Epithelial cell of esophagus (primary cell): ENCODE data around the gene FGD6.

ENCODE experiments used
- DNase-seq: peaks from one replicate; pipeline ENCODE4 v3.0.0; 2010; ENCODE audit warnings: low read depth
- H3K4me3 ChIP-seq: 2 replicates; pipeline ENCODE4 v1.5.1; 2011; ENCODE audit warnings: mild to moderate bottlenecking, low read length, control low read depth
- CTCF ChIP-seq: IDR thresholded peaks from 2 replicates; pipeline ENCODE4 v1.5.1; 2011; ENCODE audit warnings: low read depth, mild to moderate bottlenecking, low read length, control low read depth, inconsistent platforms; ENCODE audit not compliant: insufficient read depth; ENCODE audit errors: missing control alignments

Gene FGD6

GRCh38 chr12:95205016-95205624 lies 12.1 kb downstream of the FGD6 start:
- no peak for DNase-seq
- no peak overlapping the region for H3K4me3 ChIP-seq
- no peak for TF ChIP-seq CTCF

GRCh38 chr12:95204141-95204866 lies 13.0 kb downstream of the FGD6 start:
- peak; percentile 100 for DNase-seq
- TF ChIP-seq CTCF, result no peak
- peak overlapping the region; percentile 42 for H3K4me3 ChIP-seq

- peak overlapping the region; percentile 42 for H3K4me3 ChIP-seq
- TF ChIP-seq CTCF, result no peak
- no peak for DNase-seq
Observed at GRCh38 chr12:95203487-95204030, 13.7 kb downstream of the FGD6 start.

- H3K4me3 ChIP-seq, result no peak overlapping the region
- DNase-seq, result no peak
- no peak for TF ChIP-seq CTCF
Observed at GRCh38 chr12:95202691-95203486, 14.4 kb downstream of the FGD6 start.

GRCh38 chr12:95201056-95201670 lies 16.1 kb downstream of the FGD6 start:
- no peak for TF ChIP-seq CTCF
- DNase-seq, result peak; percentile 92
- H3K4me3 ChIP-seq, result peak overlapping the region; percentile 23

- TF ChIP-seq CTCF, result no peak
- peak overlapping the region; percentile 23 for H3K4me3 ChIP-seq
- peak; percentile 67 for DNase-seq
Observed at GRCh38 chr12:95200128-95200894, 17.0 kb downstream of the FGD6 start.
